Body of pancreas (tissue), 4 donors: ENCODE results near the gene OGG1. TPM values are rescaled to one million over a fixed set of nuclear protein-coding genes. Genes with fewer than 3 reads are reported as not detected.

Experiments
- ATAC-seq: fragments of 150-250 bp; one replicate; pipeline ENCODE4 v1.9.1; 2016
- DNase-seq, 4 donors: peaks; one replicate each; pipeline ENCODE4 v3.0.0-alpha.2; 2019
- H3K27ac ChIP-seq, 4 donors: fragments of 200-600 bp; sonication (generic); 1 replicate in 3 of 4; 2 replicates in 1 of 4; pipeline versions ENCODE4 v1.5.1 to v1.6.1; 2016 to 2019; ENCODE audit warnings: mild to moderate bottlenecking in 1 of 4, mixed read lengths in 1 of 4, moderate library complexity in 1 of 4
- H3K27me3 ChIP-seq, 2 donors: fragments of 200-600 bp; sonication (generic); one replicate each; pipeline ENCODE4 v1.6.0; 2016; ENCODE audit warnings: mild to moderate bottlenecking in 1 of 2
- H3K36me3 ChIP-seq, 2 donors: fragments of 200-600 bp; sonication (generic); replicated peaks in 1 of 2; 2 replicates each; pipeline ENCODE4 v1.5.1; 2016; ENCODE audit warnings: low read depth in 2 of 2; ENCODE audit not compliant: insufficient read depth in 1 of 2
- H3K4me1 ChIP-seq: fragments of 200-600 bp; sonication (generic); one replicate; pipeline ENCODE4 v1.6.0; 2016
- H3K4me3 ChIP-seq, 2 donors: fragments of 200-600 bp; sonication (generic); 1 replicate in 1 of 2; 2 replicates in 1 of 2; pipeline ENCODE4 v1.5.1; 2016 to 2019
- H3K9me3 ChIP-seq, 3 donors: fragments of 200-600 bp; sonication (generic); 1 replicate in 2 of 3; 2 replicates in 1 of 3; pipeline ENCODE4 v1.5.1; 2016
- CTCF ChIP-seq, 7 experiments: fragments of 450-650 bp in 4 of 7; fragments of 200-600 bp in 3 of 7; sonication (generic) in 3 of 7; IDR thresholded peaks; one replicate each; pipeline ENCODE4 v1.5.1; 2016 to 2019; ENCODE audit warnings: antibody characterized with exemption in 7 of 7
- POLR2A ChIP-seq, 3 donors: fragments of 450-650 bp; IDR thresholded peaks; one replicate each; pipeline ENCODE4 v1.6.1; 2016; ENCODE audit warnings: antibody characterized with exemption in 3 of 3, mild to moderate bottlenecking in 2 of 3
- WGBS, 2 donors: methylation state at CpG; one replicate each; pipeline ENCODE4 v1.1.5; 2017; 5-methylcytosine and 5-hydroxymethylcytosine counted together
- intact Hi-C: fragments of 100-400 bp; cut with DNase I; formaldehyde crosslinking; loops from one replicate; pipeline ENCODE4 v1.15.1; 2023
- total RNA-seq, 2 donors: library from RNA; depleted of rRNA; stranded (reverse); fragments of >200 nt; gene quantifications; one replicate each; pipeline ENCODE4 v1.1.0, GENCODE V29; 2016

OGG1 gene
- total RNA-seq, 2 donors from 2014 or later, result 18.1 to 28.3 TPM

GRCh38 chr3:9717563-9717962 is 32.2 kb upstream of the OGG1 start:
- H3K27ac ChIP-seq, result no peak overlapping the region
- WGBS, 2 donors, result 46 to 62% methylated on average over 1 of the region's 1 CpG
- intact Hi-C loops, result no loop called here

GRCh38 chr3:9718118-9718517 is 31.6 kb upstream of the OGG1 start:
- Histone ChIP-seq H3K9me3 (no peaks in the 10 kb centered on the region), H3K27me3 (no peaks in the 10 kb centered on the region), H3K36me3 (no peaks in the 10 kb centered on the region), H3K27ac (no peak overlapping the region), H3K4me3 (no peak overlapping the region), H3K4me1 (peaks cover 6% of the 10 kb centered on the region)
- intact Hi-C loops, result no loop called here
- TF ChIP-seq CTCF (IDR thresholded peaks at IDR 0.05), result no peak
- TF ChIP-seq POLR2A (IDR thresholded peaks at IDR 0.05), result no peak
- no peak for DNase-seq
- WGBS, 2 donors, result 48 to 49% methylated on average over 4 of the region's 4 CpGs
- no peak for ATAC-seq

More at GRCh38 chr3:9717563-9717962, 32.2 kb upstream of the OGG1 start:
- TF ChIP-seq POLR2A (IDR thresholded peaks at IDR 0.05) (no peak), CTCF (IDR thresholded peaks at IDR 0.05) (no peak)
- ATAC-seq (no peak), DNase-seq (no peak)
- Histone ChIP-seq H3K9me3 (no peaks in the 10 kb centered on the region), H3K36me3 (no peaks in the 10 kb centered on the region), H3K4me1 (peaks cover 6% of the 10 kb centered on the region), H3K27me3 (no peaks in the 10 kb centered on the region), H3K4me3 (no peak overlapping the region)

GRCh38 chr3:9721015-9721699 is 28.6 kb upstream of the OGG1 start:
- Histone ChIP-seq H3K27me3 (no peaks in the 10 kb centered on the region), H3K9me3 (no peaks in the 10 kb centered on the region), H3K27ac (no peak overlapping the region), H3K4me1 (peaks cover under 1% of the 10 kb centered on the region), H3K4me3 (no peak overlapping the region), H3K36me3 (no peaks in the 10 kb centered on the region)
- TF ChIP-seq POLR2A (IDR thresholded peaks at IDR 0.05), result no peak
- TF ChIP-seq CTCF (IDR thresholded peaks at IDR 0.05), result no peak
- no peak for ATAC-seq
- intact Hi-C loops, result no loop called here
- no peak for DNase-seq
- WGBS, 2 donors, result 25 to 28% methylated on average over 7 of the region's 7 CpGs

- no peaks in the 10 kb centered on the region for H3K4me1 ChIP-seq
- ATAC-seq, result no peak
- H3K27ac ChIP-seq, result no peak overlapping the region
- DNase-seq, result no peak
- no peaks in the 10 kb centered on the region for H3K9me3 ChIP-seq
- WGBS, 2 donors, result 72 to 75% methylated on average over 2 of the region's 2 CpGs
- H3K27me3 ChIP-seq, result no peaks in the 10 kb centered on the region
- no peak for TF ChIP-seq CTCF (IDR thresholded peaks at IDR 0.05)
- TF ChIP-seq POLR2A (IDR thresholded peaks at IDR 0.05), result no peak
- no peak overlapping the region for H3K4me3 ChIP-seq
- intact Hi-C loops, result no loop called here
- no peaks in the 10 kb centered on the region for H3K36me3 ChIP-seq
Measured at GRCh38 chr3:9721700-9722060, 28.1 kb upstream of the OGG1 start.
